Measurements from ENCODE around the gene PLEKHB2. TPM values are rescaled to one million over a fixed set of nuclear protein-coding genes. Genes with fewer than 3 reads are reported as not detected.

Gene PLEKHB2
- total and polyA plus RNA-seq, 2 of the 8 experiments (the other 6 are each of a cell fraction or from before 2014, with no cell fraction given) = 42.4 to 54.8 TPM

DNA sequence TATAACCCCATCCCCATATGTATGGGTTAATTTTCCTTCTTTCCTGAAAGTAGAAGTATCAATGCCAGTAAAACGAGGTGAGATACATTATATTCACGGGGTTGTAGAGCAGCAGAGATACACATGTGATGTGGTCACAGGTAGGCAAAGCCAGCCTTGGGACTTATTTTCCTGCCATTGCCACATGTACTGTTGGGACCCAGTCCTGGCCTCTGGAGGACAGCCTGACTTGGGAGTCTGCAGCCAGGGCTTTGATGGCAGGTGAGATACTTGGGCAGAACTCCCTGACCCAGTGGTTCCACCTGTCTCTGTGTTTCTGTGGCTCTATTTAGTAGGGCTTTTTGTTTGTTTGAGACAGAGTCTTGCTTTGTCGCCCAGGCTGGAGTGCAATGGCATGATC is 18.1 kb downstream of the PLEKHB2 start:
- POLR2A ChIA-PET (ENCODE audit: partially characterized antibody) = no interaction called here
- DNase-seq (ENCODE audit: low read depth in 1 of 2, low spot score in 2 of 2) (no peak), FAIRE-seq (no peak)
- no peak overlapping the region for H3K9ac ChIP-seq (replicated peaks in 1 of 4; ENCODE audit: extremely low read depth in 1 of 4, low read depth in 3 of 4, low read length in 3 of 4)
- H2AFZ ChIP-seq (ENCODE audit: low read length) = no peak overlapping the region
- no peak overlapping the region for H3K4me3 ChIP-seq (ENCODE audit: extremely low read depth in 1 of 4, insufficient read depth in 2 of 4, low read depth in 3 of 4, low read length in 4 of 4)
- no peak overlapping the region for H2BK15ac ChIP-seq (ENCODE audit: low read length)
- no peak overlapping the region for H3K4me2 ChIP-seq (ENCODE audit: insufficient read depth in 1 of 2, low read depth in 2 of 2, low read length in 2 of 2)
- TF ChIP-seq JUND (IDR thresholded peaks at IDR 0.05; ENCODE audit: low read length) (no peak), SP4 (IDR thresholded peaks at IDR 0.05; ENCODE audit: low read length) (no peak), SP1 (IDR thresholded peaks at IDR 0.05; ENCODE audit: low read depth, low read length) (no peak), TAF7 (optimal IDR thresholded peaks at IDR 0.05; ENCODE audit: borderline replicate concordance, low read depth, low read length) (no peak), POLR2AphosphoS5 (IDR thresholded peaks at IDR 0.05; ENCODE audit: low read depth, low read length) (no peak), BCL11A (IDR thresholded peaks at IDR 0.05; ENCODE audit: low read depth in 2 of 2, low read length in 2 of 2) (no peak), RXRA (IDR thresholded peaks at IDR 0.05; ENCODE audit: insufficient read depth, low read depth, low read length) (no peak), SUZ12 (IDR thresholded peaks at IDR 0.05; ENCODE audit: low read length) (no peak), CBX5 (IDR thresholded peaks at IDR 0.05; ENCODE audit: low read depth, low read length) (no peak)
- TF ChIP-seq, protein P1, sequence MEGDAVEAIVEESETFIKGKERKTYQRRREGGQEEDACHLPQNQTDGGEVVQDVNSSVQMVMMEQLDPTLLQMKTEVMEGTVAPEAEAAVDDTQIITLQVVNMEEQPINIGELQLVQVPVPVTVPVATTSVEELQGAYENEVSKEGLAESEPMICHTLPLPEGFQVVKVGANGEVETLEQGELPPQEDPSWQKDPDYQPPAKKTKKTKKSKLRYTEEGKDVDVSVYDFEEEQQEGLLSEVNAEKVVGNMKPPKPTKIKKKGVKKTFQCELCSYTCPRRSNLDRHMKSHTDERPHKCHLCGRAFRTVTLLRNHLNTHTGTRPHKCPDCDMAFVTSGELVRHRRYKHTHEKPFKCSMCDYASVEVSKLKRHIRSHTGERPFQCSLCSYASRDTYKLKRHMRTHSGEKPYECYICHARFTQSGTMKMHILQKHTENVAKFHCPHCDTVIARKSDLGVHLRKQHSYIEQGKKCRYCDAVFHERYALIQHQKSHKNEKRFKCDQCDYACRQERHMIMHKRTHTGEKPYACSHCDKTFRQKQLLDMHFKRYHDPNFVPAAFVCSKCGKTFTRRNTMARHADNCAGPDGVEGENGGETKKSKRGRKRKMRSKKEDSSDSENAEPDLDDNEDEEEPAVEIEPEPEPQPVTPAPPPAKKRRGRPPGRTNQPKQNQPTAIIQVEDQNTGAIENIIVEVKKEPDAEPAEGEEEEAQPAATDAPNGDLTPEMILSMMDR (IDR thresholded peaks at IDR 0.05; ENCODE audit: control extremely low read depth in 1 of 3, insufficient read depth in 1 of 3, low read depth in 1 of 3, low read length in 3 of 3) = no peak
- no peak overlapping the region for H3K56ac ChIP-seq (replicated peaks; ENCODE audit: insufficient read length, low read depth, low read length)
- H3K23ac ChIP-seq (ENCODE audit: insufficient read length) = no peak overlapping the region
- no peak overlapping the region for H2AK5ac ChIP-seq (ENCODE audit: low read depth, low read length)
- H3K36me3 ChIP-seq (ENCODE audit: control insufficient read depth in 2 of 4, insufficient read depth in 4 of 4, low read length in 3 of 4) = peaks cover 6 to 40% (median 14%) of the 10 kb centered on the region in 4 experiments; a peak in 6 of 8 replicates
- no peak overlapping the region for H3K14ac ChIP-seq (ENCODE audit: insufficient read length)
- peaks cover 18% of the 10 kb centered on the region for H3K79me1 ChIP-seq (ENCODE audit: low read depth, low read length)
- WGBS, 2 experiments (ENCODE audit: extremely low coverage in 1 of 2, insufficient coverage in 1 of 2, insufficient read length in 1 of 2, insufficient replicate concordance in 2 of 2, low coverage in 1 of 2, low lambda C conversion rate in 2 of 2, missing lambda C conversion rate in 1 of 2) = 91% methylated on average over 3 of the region's 3 CpGs; no CpG with 5 or more reads in 1 of the 2 experiments
- no peak overlapping the region for H2BK120ac ChIP-seq (replicated peaks; ENCODE audit: low read depth, low read length)
- H4K91ac ChIP-seq (replicated peaks; ENCODE audit: insufficient read length, low read length) = no peak overlapping the region
- H4K5ac ChIP-seq (ENCODE audit: insufficient read length, low read depth, low read length) = no peak overlapping the region
- H4K20me1 ChIP-seq (replicated peaks in 1 of 2; ENCODE audit: control insufficient read depth in 1 of 2, insufficient read depth in 2 of 2, low read length in 2 of 2) = peaks cover 14 to 23% of the 10 kb centered on the region in 2 experiments
- no peaks in the 10 kb centered on the region for H3K27me3 ChIP-seq (replicated peaks in 1 of 4; ENCODE audit: control insufficient read depth in 3 of 4, extremely low read depth in 1 of 4, insufficient read depth in 3 of 4, low read length in 3 of 4)
- no peak overlapping the region for H4K8ac ChIP-seq (ENCODE audit: extremely low read depth, insufficient read depth, low read length)
- CTCF ChIA-PET (ENCODE audit: partially characterized antibody) = no interaction called here
- no peaks in the 10 kb centered on the region for H3K23me2 ChIP-seq (ENCODE audit: low read depth, low read length)
- peaks cover 11 to 45% of the 10 kb centered on the region in 2 experiments for H3K79me2 ChIP-seq (ENCODE audit: control insufficient read depth in 1 of 2, insufficient read depth in 2 of 2, low read length in 2 of 2)
- no peaks in the 10 kb centered on the region for H3K9me3 ChIP-seq (ENCODE audit: insufficient read depth in 2 of 2, low read depth in 1 of 2, low read length in 1 of 2)
- H2BK5ac ChIP-seq (ENCODE audit: low read depth, low read length) = no peak overlapping the region
- no peak overlapping the region for H2BK12ac ChIP-seq (ENCODE audit: low read depth, low read length)
- no peak overlapping the region for H2BK20ac ChIP-seq (ENCODE audit: low read length)
- no peaks in the 10 kb centered on the region for H3K4me1 ChIP-seq (replicated peaks in 1 of 4; ENCODE audit: control insufficient read depth in 3 of 4, insufficient read depth in 4 of 4, low read length in 3 of 4)
- no peak overlapping the region for H3K18ac ChIP-seq (ENCODE audit: extremely low read depth, low read length)
- no peak overlapping the region for H3K4ac ChIP-seq (replicated peaks; ENCODE audit: insufficient read length, low read depth, low read length)
- no peak overlapping the region for H3K27ac ChIP-seq (ENCODE audit: low read depth, low read length)
